ENCODE measurements around the gene FAM120B. TPM values are rescaled to one million over a fixed set of nuclear protein-coding genes. Genes with fewer than 3 reads are reported as not detected.

Gene FAM120B
- total and polyA plus RNA-seq, 4 donors = 5.5 to 38.5 (median 20.4) TPM

GRCh38 chr6:170450916-170451761 is 144.6 kb downstream of the FAM120B start:
- Histone ChIP-seq H3K9me3 (ENCODE audit: control insufficient read depth, low read length) (no peaks in the 10 kb centered on the region), H3K36me3 (ENCODE audit: control insufficient read depth in 1 of 2, insufficient read depth in 2 of 2, low read length in 1 of 2) (no peaks in the 10 kb centered on the region), H3K27me3 (ENCODE audit: control insufficient read depth in 1 of 2, insufficient read depth in 2 of 2, low read length in 1 of 2) (no peaks in the 10 kb centered on the region), H3K4me1 (ENCODE audit: control insufficient read depth in 1 of 2, insufficient read depth in 2 of 2, low read length in 2 of 2) (no peaks in the 10 kb centered on the region), H3K27ac (ENCODE audit: low read depth in 1 of 2, low read length in 2 of 2) (no peak overlapping the region), H3K4me3 (ENCODE audit: low read length in 2 of 2) (no peak overlapping the region)
- ATAC-seq (ENCODE audit: low FRiP score) (no peak), DNase-seq (peak in 1 of 2 donors; percentile 58)
- 82 to 86% methylated on average over 20 of the region's 20 CpGs for WGBS, 2 donors
- intact Hi-C loops (cut with DNase I) = no loop called here

DNA sequence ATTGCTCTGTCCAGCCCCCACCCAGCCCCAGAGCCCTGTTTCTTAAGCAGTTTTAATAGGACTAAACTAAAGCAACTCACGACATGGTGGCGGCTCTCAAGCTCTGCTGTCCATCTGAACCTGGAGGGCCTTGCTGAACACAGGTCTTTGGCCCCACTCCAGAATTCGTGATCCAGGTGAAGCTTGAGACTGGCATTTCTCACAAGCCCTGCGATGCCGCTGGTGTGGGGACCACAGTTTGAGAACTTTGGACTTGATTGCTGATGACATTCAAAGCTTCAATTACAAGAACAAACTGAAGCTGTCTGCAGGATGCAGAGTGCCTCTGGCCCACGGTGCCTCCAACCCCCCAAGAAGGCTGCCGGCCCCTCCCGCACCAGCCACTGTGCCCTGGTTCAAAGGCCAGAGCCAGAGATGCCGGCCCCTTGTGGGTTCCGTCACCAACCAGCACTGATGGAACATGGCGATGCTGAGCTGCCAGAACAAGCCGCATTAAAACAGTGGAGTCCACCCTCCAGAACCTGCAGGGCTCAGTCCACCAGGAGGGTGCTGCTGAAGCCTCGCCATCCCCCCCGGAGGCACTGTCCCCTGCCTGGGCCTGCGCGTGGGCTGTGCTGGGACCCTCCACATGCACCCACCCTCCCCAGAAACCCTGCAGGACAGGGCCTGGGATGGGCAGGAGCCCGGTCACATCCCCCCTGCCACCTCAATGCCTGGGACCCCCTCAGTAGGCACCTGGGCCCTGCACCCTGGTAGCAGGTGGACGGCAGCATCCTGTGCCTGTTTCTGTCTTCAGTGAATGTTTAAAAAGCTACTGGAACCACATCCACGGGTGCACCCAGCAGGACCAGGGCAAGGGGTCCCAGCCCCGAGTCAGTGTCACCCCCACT is 145.4 kb downstream of the FAM120B start:
- Histone ChIP-seq H3K4me3 (ENCODE audit: low read length in 2 of 2) (no peak overlapping the region), H3K4me1 (ENCODE audit: control insufficient read depth in 1 of 2, insufficient read depth in 2 of 2, low read length in 2 of 2) (no peaks in the 10 kb centered on the region), H3K27me3 (ENCODE audit: control insufficient read depth in 1 of 2, insufficient read depth in 2 of 2, low read length in 1 of 2) (no peaks in the 10 kb centered on the region), H3K9me3 (ENCODE audit: control insufficient read depth, low read length) (no peaks in the 10 kb centered on the region), H3K27ac (ENCODE audit: low read depth in 1 of 2, low read length in 2 of 2) (no peak overlapping the region), H3K36me3 (ENCODE audit: control insufficient read depth in 1 of 2, insufficient read depth in 2 of 2, low read length in 1 of 2) (no peaks in the 10 kb centered on the region)
- intact Hi-C loops (cut with DNase I) = no loop called here
- 93% methylated on average over 20 of the region's 20 CpGs for WGBS, 2 donors
- DNase-seq (peak in 1 of 2 donors; percentile 68), ATAC-seq (ENCODE audit: low FRiP score) (no peak)

DNA sequence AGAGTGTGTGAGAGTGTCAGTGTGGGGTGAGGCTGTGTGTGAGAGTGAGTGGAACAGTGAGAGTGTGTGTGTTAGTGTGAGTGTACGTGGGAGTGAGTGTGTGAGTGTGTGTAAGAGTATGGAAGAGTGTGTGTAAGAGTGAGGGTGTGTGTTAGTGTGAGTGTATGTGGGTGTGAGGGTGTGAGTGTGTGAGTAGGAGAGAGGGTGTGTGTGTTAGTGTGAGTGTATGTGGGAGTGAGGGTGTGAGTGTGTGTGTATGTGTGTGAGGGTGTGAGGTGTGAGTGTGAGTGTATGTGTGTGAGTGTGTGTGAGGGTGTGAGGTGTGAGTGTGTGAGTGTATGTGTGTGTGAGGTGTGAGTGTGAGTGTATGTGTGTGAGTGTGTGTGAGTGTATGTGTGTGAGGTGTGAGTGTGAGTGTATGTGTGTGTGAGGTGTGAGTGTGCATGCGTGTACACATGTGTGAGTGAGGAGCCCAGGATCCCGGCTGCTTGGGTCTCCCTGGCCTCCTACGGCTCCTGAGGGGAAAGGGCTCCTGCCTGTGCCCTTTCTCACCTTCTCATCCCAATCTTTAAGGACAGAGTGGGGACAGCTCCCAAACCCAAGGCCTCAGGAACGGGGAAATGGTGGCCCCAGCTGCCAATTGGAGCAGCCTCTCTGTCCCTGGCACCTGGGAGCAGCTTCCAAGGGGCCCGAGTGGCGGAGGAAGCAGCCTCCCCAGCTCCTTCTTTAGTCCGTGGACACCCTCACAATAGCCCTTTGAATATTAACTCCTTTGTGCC is 146.4 kb downstream of the FAM120B start:
- DNase-seq (peak in 1 of 2 donors; percentile 22), ATAC-seq (ENCODE audit: low FRiP score) (peak; percentile 37)
- Histone ChIP-seq H3K9me3 (ENCODE audit: control insufficient read depth, low read length) (no peaks in the 10 kb centered on the region), H3K27ac (ENCODE audit: low read depth in 1 of 2, low read length in 2 of 2) (no peak overlapping the region), H3K27me3 (ENCODE audit: control insufficient read depth in 1 of 2, insufficient read depth in 2 of 2, low read length in 1 of 2) (no peaks in the 10 kb centered on the region), H3K4me3 (ENCODE audit: low read length in 2 of 2) (no peak overlapping the region), H3K36me3 (ENCODE audit: control insufficient read depth in 1 of 2, insufficient read depth in 2 of 2, low read length in 1 of 2) (no peaks in the 10 kb centered on the region), H3K4me1 (ENCODE audit: control insufficient read depth in 1 of 2, insufficient read depth in 2 of 2, low read length in 2 of 2) (no peaks in the 10 kb centered on the region)
- 73 to 85% methylated on average over 8 of the region's 8 CpGs for WGBS, 2 donors
- intact Hi-C loops (cut with DNase I) = no loop called here

GRCh38 chr6:170453586-170454511 is 147.3 kb downstream of the FAM120B start:
- H3K36me3 ChIP-seq (ENCODE audit: control insufficient read depth in 1 of 2, insufficient read depth in 2 of 2, low read length in 1 of 2) = no peaks in the 10 kb centered on the region
- WGBS, 2 donors = 75 to 82% methylated on average over 25 to 26 of the region's 26 CpGs
- H3K4me3 ChIP-seq (ENCODE audit: low read length in 2 of 2) = no peak overlapping the region
- intact Hi-C loops (cut with DNase I) = no loop called here
- H3K9me3 ChIP-seq (ENCODE audit: control insufficient read depth, low read length) = no peaks in the 10 kb centered on the region
- ATAC-seq (ENCODE audit: low FRiP score) = no peak
- H3K4me1 ChIP-seq (ENCODE audit: control insufficient read depth in 1 of 2, insufficient read depth in 2 of 2, low read length in 2 of 2) = no peaks in the 10 kb centered on the region
- no peaks in the 10 kb centered on the region for H3K27me3 ChIP-seq (ENCODE audit: control insufficient read depth in 1 of 2, insufficient read depth in 2 of 2, low read length in 1 of 2)
- no peak for DNase-seq
- H3K27ac ChIP-seq (ENCODE audit: low read depth in 1 of 2, low read length in 2 of 2) = no peak overlapping the region

DNA sequence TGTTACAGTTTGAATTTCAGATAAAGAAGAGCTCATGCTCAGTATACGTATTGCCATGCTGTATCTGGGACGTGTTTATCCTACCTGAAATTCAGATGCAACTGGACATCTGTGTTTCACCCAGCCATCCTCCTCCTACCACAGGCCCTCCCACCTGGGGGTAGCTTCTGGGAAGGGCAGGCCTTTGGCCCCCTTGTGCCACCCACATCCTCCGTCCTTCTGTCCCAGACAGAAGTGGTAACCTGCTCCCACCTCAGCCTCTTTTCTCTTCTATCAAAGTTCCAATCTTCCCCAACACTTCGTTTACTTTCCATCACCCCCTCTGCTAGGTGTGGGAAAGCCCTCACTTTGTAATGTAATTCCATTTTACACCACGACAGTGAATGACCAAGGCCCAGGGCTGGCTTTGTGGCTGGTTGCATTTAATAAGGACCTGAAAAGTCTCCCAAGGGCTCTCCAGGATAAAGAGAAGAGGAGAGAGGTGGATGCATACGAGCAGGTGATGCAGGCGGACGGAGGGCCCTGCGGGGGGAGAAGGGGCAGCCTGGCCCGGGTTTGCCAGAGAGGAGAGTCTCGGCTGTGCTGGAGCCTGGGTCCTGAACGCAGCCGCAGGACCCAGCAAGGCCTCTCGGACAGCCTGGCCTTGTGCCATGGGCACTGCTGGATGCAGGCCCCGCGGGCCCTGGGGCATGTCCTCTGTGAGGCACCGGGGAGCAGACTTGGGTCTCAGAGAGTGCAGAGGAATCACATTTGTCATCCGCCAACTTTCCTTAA is 148.1 kb downstream of the FAM120B start:
- Histone ChIP-seq H3K36me3 (ENCODE audit: control insufficient read depth in 1 of 2, insufficient read depth in 2 of 2, low read length in 1 of 2) (no peaks in the 10 kb centered on the region), H3K4me1 (ENCODE audit: control insufficient read depth in 1 of 2, insufficient read depth in 2 of 2, low read length in 2 of 2) (no peaks in the 10 kb centered on the region), H3K4me3 (ENCODE audit: low read length in 2 of 2) (no peak overlapping the region), H3K9me3 (ENCODE audit: control insufficient read depth, low read length) (no peaks in the 10 kb centered on the region), H3K27ac (ENCODE audit: low read depth in 1 of 2, low read length in 2 of 2) (no peak overlapping the region), H3K27me3 (ENCODE audit: control insufficient read depth in 1 of 2, insufficient read depth in 2 of 2, low read length in 1 of 2) (no peaks in the 10 kb centered on the region)
- DNase-seq (peak in 1 of 2 donors; percentile 56), ATAC-seq (ENCODE audit: low FRiP score) (no peak)
- 73 to 75% methylated on average over 18 of the region's 18 CpGs for WGBS, 2 donors
- intact Hi-C loops (cut with DNase I) = no loop called here

- Histone ChIP-seq H3K4me1 (ENCODE audit: control insufficient read depth in 1 of 2, insufficient read depth in 2 of 2, low read length in 2 of 2) (no peaks in the 10 kb centered on the region), H3K27ac (ENCODE audit: low read depth in 1 of 2, low read length in 2 of 2) (no peak overlapping the region), H3K9me3 (ENCODE audit: control insufficient read depth, low read length) (no peaks in the 10 kb centered on the region), H3K27me3 (ENCODE audit: control insufficient read depth in 1 of 2, insufficient read depth in 2 of 2, low read length in 1 of 2) (no peaks in the 10 kb centered on the region), H3K4me3 (ENCODE audit: low read length in 2 of 2) (no peak overlapping the region), H3K36me3 (ENCODE audit: control insufficient read depth in 1 of 2, insufficient read depth in 2 of 2, low read length in 1 of 2) (no peaks in the 10 kb centered on the region)
- intact Hi-C loops (cut with DNase I) = no loop called here
- 92 to 93% methylated on average over 26 of the region's 26 CpGs for WGBS, 2 donors
- ATAC-seq (ENCODE audit: low FRiP score) (peak; percentile 37), DNase-seq (peak in 1 of 2 donors; percentile 60)
These were observed 148.9 kb downstream of the FAM120B start for GRCh38 chr6:170455335-170455979.

DNA sequence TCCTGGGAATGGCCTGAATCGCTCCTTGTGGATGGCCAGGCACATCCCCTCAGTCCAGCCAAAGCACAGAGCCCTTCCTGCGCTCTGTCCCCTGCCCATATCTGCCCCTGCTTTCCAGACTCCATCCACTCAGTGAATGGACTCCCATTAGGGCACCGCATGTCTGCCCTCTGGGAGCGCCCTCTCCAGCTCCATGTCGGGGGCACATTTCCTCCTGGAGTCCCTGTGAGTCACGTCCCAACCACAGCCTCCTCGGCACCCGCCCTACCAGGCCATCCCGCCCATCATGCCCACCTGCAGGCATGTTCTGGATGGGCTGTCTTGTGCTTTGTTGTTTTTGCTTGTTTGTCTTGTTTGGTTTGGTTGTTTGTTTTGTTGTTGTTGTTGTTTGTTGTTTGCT is 149.8 kb downstream of the FAM120B start:
- H3K27ac ChIP-seq (ENCODE audit: low read depth in 1 of 2, low read length in 2 of 2) = no peak overlapping the region
- H3K36me3 ChIP-seq (ENCODE audit: control insufficient read depth in 1 of 2, insufficient read depth in 2 of 2, low read length in 1 of 2) = no peaks in the 10 kb centered on the region
- no peaks in the 10 kb centered on the region for H3K9me3 ChIP-seq (ENCODE audit: control insufficient read depth, low read length)
- intact Hi-C loops (cut with DNase I) = no loop called here
- no peaks in the 10 kb centered on the region for H3K4me1 ChIP-seq (ENCODE audit: control insufficient read depth in 1 of 2, insufficient read depth in 2 of 2, low read length in 2 of 2)
- whole genome bisulfite sequencing, 2 donors = 81 to 94% methylated on average over 9 of the region's 9 CpGs
- H3K27me3 ChIP-seq (ENCODE audit: control insufficient read depth in 1 of 2, insufficient read depth in 2 of 2, low read length in 1 of 2) = no peaks in the 10 kb centered on the region
- no peak overlapping the region for H3K4me3 ChIP-seq (ENCODE audit: low read length in 2 of 2)
- DNase-seq = no peak
- ATAC-seq (ENCODE audit: low FRiP score) = no peak

Data from aorta (tissue), 5 donors.